Right ventricle myocardium superior (tissue), 1 donor: ENCODE results near the gene CRTAC1. TPM values are rescaled to one million over a fixed set of nuclear protein-coding genes. Genes with fewer than 3 reads are reported as not detected.

Experiments used
- ATAC-seq: fragments of 200-7000 bp; cut with Tn5 transposase; one replicate; pipeline ENCODE4 v1.9.1; 2020; ENCODE audit warnings: mild to moderate bottlenecking; ENCODE audit not compliant: poor library complexity
- DNase-seq: peaks from one replicate; pipeline ENCODE4 v3.0.0-alpha.2; 2020
- intact Hi-C: fragments of 100-400 bp; cut with DNase I; formaldehyde crosslinking; loops from one replicate; pipeline ENCODE4 v1.11.2; 2022
- total RNA-seq: library from RNA; stranded (reverse); fragmentation: NEBNext Ultra II Directional; extraction: Animal tissue kit (Norgen Biotek cat#: 25700); gene quantifications from one replicate; pipeline ENCODE4 v1.2.1, GENCODE V29; 2021
- donor health status: DM: no; HTN: yes; CAD: no; lungs with severe emphysema.

CRTAC1 gene
- total RNA-seq, 1 donor from 2014 or later: 1.0 TPM

DNA sequence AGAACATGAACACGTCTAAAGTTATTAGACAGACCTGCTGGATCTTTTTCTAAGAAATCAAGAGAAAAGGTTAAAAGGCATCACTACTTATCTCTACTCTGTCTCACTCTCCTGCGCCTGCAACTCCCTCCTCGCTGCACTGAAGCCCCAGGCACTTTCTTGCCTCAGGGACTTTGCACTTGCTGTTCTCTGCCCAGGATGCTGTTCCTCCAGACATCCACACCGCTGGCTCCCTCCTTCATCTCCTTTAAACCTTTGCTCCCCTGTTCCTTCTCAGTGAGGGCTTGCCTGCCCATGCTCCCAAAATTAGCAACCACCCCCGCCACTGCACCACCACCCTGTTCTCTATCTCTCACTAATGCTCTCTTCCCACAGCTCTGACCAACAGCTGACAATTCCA, 93.4 kb downstream of the CRTAC1 start:
- intact Hi-C loops: no loop called here
- DNase-seq (no peak), ATAC-seq (no peak)

DNA sequence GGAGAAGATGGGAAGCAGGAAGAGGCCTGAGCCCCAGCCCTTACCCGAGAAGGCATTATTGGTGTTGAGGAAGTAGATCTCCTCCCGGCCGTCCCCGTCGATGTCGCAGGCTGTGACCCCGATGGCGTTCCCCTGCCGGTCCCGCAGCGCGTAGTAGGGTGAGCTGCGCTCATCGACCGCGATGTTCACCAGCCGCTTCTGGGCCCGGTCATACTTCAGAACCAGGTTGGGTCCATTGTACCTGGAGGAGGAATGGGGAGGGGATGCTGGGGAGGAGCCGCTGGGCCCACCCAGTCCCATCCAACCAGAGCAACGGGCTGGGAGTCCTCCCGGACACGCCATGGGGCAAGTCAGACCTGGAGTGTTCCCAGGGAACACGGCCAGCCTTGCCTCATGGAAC, 94.3 kb downstream of the CRTAC1 start:
- ATAC-seq: no peak
- no peak for DNase-seq

GRCh38 chr10:97932932-97933530, 97.4 kb downstream of the CRTAC1 start:
- intact Hi-C loops: no loop called here
- ATAC-seq: no peak
- no peak for DNase-seq

More for the DNA sequence above, 94.3 kb downstream of the CRTAC1 start:
- intact Hi-C loops: no loop called here

- ATAC-seq (no peak), DNase-seq (no peak)
- intact Hi-C loops: no loop called here
These were observed 99.4 kb downstream of the CRTAC1 start for GRCh38 chr10:97931041-97931440.

- ATAC-seq: no peak
- DNase-seq: no peak
- intact Hi-C loops: no loop called here
These were observed 101.5 kb downstream of the CRTAC1 start for GRCh38 chr10:97928897-97929296.

GRCh38 chr10:97927622-97928021, 102.8 kb downstream of the CRTAC1 start:
- intact Hi-C loops: no loop called here
- ATAC-seq: no peak
- DNase-seq: no peak

DNA sequence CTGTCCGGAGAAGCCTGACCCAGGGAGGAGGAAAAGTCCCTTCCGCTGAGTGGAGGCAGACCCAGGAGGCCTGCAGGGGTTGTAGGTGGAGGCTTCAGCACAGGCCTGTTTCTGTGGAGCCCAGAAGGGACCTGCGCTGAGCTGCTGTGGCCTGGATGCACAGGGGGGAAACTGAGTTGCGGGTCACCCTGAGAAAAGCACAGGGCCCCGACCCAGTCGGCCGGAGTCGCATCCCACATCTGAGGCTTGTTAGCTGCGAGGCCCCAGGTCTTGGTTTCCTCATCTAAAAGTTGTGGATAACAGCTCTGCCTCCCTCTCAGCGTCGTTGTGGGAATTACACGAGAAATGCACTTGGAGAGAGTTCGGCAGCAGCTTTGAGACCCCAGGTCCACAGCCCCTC, 104.4 kb downstream of the CRTAC1 start:
- no peak for DNase-seq
- intact Hi-C loops: no loop called here

GRCh38 chr10:97925308-97925938, 105.0 kb downstream of the CRTAC1 start:
- ATAC-seq: no peak
- intact Hi-C loops: no loop called here
- no peak for DNase-seq

More for the DNA sequence above, 104.4 kb downstream of the CRTAC1 start:
- ATAC-seq: no peak

DNA sequence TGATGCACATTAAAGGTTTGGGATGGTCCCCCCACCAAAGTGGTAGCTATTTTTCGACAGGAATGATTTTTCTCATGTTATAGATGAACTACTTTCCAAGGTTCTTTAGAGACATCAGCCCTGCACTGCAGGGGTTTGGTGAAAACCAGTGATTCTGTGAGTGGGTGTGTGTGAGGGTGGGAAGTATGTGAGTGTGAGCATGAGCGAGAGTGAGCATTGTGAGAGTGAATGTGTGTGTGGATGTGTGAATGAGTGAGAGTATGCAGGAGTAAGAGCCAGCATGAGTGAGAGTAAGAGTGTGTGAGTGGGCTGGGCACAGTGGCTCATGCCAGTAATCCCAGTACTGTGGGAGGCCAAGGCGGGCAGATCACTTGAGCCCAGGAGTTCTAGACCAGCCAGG, 105.7 kb downstream of the CRTAC1 start:
- intact Hi-C loops: loop anchor here (5.0 kb wide), 1 partner anchor 103 kb away; no protein-coding TSS in a partner anchor
- ATAC-seq (no peak), DNase-seq (no peak)

DNA sequence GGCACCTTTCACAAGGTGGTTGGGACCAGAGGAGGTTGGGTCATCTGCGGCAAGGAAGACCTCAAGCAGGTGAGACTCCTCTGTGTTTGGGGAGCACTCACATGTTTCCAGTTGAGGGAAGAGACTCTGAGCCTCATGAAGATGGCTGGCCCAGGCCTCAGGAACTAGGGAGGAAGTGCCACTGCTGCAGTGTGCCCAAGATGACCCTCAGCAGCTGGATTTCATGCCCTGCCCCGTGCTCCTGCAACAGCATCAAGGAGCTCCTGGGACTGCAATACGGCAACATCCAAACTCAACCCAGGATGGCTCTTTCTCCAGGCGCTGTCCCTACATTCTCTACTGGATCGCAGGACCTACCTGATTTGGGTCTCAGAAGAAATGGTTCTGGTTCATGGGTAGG, 106.9 kb downstream of the CRTAC1 start:
- DNase-seq (no peak), ATAC-seq (no peak)
- intact Hi-C loops: loop anchor here (5.0 kb wide), 1 partner anchor 104 kb away; no protein-coding TSS in a partner anchor

DNA sequence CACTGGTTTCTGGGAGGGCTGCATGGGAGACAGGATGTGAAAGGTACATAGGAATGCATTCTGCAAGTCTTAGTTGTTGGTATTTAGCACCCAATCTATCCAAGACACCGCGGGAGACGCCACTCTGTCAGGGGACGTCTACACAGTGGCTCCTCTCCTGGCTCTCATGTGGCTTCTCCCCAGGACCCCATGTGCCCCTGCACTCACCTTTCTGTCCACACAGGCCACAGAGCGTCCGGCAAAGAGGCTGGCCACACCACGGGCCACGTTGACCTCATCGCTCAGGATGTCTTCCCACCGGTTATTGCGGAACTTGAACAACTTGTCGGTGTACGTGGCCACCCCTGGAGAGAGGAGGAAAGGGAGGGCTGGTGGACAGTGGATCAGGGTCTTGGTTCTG, 107.4 kb downstream of the CRTAC1 start:
- intact Hi-C loops: loop anchor here (5.0 kb wide), 1 partner anchor 104 kb away; no protein-coding TSS in a partner anchor
- ATAC-seq: no peak
- DNase-seq: no peak

GRCh38 chr10:97922022-97922758, 108.2 kb downstream of the CRTAC1 start:
- ATAC-seq: peak; percentile 85
- intact Hi-C loops: loop anchor here (5.0 kb wide), 1 partner anchor 105 kb away; no protein-coding TSS in a partner anchor
- DNase-seq: peak; percentile 61

DNA sequence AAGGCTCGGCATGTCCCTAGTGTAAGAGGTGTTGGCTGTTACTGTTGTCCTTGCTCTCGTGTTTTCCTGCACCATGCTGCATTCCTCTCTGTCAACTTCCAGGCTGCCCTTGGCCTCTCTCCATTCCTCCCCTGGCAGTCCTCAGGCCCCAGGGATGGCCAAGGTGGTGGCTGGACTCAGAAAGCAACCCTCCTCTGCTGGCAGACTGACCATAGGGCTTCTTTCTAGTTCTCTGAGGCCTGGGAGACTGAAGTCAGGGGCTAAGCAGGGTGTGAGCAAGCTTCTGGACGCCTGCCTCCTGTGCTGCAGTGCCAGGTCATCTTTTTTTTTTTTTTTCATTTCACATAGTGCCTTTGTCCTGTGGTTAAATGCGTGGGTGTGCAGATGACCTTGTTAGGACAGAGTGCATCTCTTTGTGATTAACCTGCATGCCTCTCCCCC, 108.8 kb downstream of the CRTAC1 start:
- intact Hi-C loops: loop anchor here (5.0 kb wide), 1 partner anchor 106 kb away; no protein-coding TSS in a partner anchor
- DNase-seq (no peak), ATAC-seq (peak; percentile 84)

DNA sequence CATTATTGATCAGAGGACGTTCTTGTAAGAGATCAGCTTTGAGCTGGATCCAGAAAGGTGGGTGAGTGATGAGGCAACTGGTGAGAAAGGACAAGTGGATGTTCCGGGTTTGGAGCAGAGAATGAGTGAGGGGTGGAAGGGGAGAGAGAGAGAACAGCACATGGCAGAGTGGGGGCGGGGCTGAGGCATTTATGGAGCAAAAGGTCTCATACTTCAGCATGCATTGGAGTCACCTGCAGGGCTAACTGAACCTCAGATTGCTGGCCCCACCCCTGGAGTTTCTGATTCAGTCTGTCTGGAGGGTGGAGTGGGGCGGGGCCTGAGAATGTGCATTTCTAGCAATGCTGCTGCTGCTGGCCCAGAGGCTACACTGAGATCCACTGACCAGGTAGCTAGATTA, 109.6 kb downstream of the CRTAC1 start:
- no peak for DNase-seq
- ATAC-seq: no peak
- intact Hi-C loops: loop anchor here (5.0 kb wide), 1 partner anchor 106 kb away; no protein-coding TSS in a partner anchor

GRCh38 chr10:97919012-97919411, 111.4 kb downstream of the CRTAC1 start:
- intact Hi-C loops: no loop called here
- ATAC-seq (no peak), DNase-seq (no peak)

GRCh38 chr10:97916586-97916985, 113.8 kb downstream of the CRTAC1 start:
- DNase-seq: peak; percentile 35
- ATAC-seq: peak; percentile 83
- intact Hi-C loops: no loop called here

- no peak for ATAC-seq
- intact Hi-C loops: loop anchor here (2.0 kb wide), 1 partner anchor 129 kb away; no protein-coding TSS in a partner anchor
- DNase-seq: peak; percentile 39
These were observed 114.9 kb downstream of the CRTAC1 start for GRCh38 chr10:97915346-97916131.

DNA sequence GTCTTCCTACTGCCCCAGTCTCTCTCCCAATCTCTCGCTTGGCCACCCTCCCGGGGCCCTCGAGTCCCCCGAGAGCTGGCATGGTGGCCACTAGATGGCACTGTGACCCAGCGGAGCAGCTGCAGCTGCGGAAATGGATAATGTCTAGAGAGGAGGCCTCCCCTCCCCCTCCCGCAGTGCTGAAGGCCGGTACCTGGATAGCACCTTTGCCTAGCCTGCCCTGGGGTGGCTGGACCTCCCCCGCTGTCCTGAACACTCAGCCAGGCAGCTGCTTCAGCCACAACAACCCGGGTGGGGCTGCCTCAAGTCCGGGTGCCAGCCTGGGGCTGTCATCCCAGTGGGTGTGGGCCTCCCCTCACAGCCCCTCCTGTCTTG, 115.6 kb downstream of the CRTAC1 start:
- ATAC-seq (peak; percentile 92), DNase-seq (peak; percentile 85)
- intact Hi-C loops: loop anchor here (2.0 kb wide), 1 partner anchor 130 kb away; no protein-coding TSS in a partner anchor
